ENCODE measurements around the gene SPOUT1. TPM values are rescaled to one million over a fixed set of nuclear protein-coding genes. Genes with fewer than 3 reads are reported as not detected.
A peak's percentile ranks its signal among the peaks of the same experiment; 100 is the strongest.

The SPOUT1 gene
- total RNA-seq, 1 experiment from 2014 or later, result 35.8 TPM

DNA sequence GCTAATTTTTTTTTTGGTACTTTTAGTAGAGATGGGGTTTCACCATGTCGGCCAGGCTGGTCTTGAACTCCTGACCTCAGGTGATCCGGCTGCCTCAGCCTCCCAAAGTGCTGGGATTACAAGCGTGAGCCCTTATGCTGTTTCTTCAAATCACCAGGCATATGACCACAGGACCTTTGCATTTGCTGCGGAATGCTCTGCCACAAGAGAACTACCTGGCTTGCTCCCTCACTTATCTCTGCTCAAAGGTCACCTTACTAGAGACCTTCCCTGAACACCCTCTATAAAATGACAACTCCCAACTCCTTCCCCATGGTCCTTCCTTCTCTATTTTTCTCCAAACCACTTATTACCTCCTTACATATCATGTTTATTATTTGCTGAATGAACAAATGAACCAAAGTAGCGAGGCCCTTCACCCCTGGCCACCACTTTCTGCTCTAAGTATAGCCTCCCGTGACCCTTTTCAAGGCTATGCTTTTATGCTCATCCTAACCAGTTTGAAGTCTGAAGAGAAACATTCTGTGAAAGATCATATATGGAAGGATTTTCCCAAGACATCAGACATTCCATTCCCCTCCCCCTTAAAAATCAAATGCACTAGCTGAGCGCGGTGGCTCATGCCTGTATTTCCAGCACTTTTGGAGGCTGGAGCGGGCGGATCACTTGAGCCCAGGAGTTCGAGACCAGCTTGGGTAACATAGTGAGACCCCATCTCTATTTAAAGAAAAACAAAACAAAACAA lies 59.1 kb downstream of the SPOUT1 start:
- intact Hi-C loops (cut with micrococcal nuclease; ENCODE audit: unreplicated experiment), result no loop called here
- Mint-ChIP-seq H3K4me1 (ENCODE audit: low read depth, unreplicated experiment) (peaks cover 12% of the 10 kb centered on the region), H3K36me3 (ENCODE audit: insufficient read depth, unreplicated experiment) (peaks cover 24% of the 10 kb centered on the region), H3K27ac (ENCODE audit: unreplicated experiment) (no peak overlapping the region), H3K27me3 (ENCODE audit: unreplicated experiment) (no peaks in the 10 kb centered on the region), H3K9me3 (ENCODE audit: low read depth, unreplicated experiment) (peaks cover 5% of the 10 kb centered on the region), H3K4me3 (ENCODE audit: low read depth, unreplicated experiment) (peak overlapping the region; percentile 84)
- no peak for DNase-seq
- BruUV-seq (replicated peaks), result no TSS peak
- CTCF ChIA-PET, result interaction anchor here (0.6 kb wide), 1 partner anchor 48 kb away, joined by 4 read pairs; the partner anchor contains the start of gene ENDOG
- TF ChIP-seq, protein P1, sequence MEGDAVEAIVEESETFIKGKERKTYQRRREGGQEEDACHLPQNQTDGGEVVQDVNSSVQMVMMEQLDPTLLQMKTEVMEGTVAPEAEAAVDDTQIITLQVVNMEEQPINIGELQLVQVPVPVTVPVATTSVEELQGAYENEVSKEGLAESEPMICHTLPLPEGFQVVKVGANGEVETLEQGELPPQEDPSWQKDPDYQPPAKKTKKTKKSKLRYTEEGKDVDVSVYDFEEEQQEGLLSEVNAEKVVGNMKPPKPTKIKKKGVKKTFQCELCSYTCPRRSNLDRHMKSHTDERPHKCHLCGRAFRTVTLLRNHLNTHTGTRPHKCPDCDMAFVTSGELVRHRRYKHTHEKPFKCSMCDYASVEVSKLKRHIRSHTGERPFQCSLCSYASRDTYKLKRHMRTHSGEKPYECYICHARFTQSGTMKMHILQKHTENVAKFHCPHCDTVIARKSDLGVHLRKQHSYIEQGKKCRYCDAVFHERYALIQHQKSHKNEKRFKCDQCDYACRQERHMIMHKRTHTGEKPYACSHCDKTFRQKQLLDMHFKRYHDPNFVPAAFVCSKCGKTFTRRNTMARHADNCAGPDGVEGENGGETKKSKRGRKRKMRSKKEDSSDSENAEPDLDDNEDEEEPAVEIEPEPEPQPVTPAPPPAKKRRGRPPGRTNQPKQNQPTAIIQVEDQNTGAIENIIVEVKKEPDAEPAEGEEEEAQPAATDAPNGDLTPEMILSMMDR (IDR thresholded peaks at IDR 0.05; ENCODE audit: unreplicated experiment), result no peak

Other genes with a start within 250 kb of the SPOUT1 start
- gene DYNC2I2, start 172.9 kb downstream of the SPOUT1 start, total RNA-seq (2022), result 52.4 and 53.2 TPM in 2 replicates
- 321 and 367 TPM in 2 replicates for gene SET, start 140.6 kb downstream of the SPOUT1 start, total RNA-seq (2022)
- 6.8 and 7.7 TPM in 2 replicates for gene PKN3, start 127.3 kb downstream of the SPOUT1 start, total RNA-seq (2022)
- 35.4 and 36.5 TPM in 2 replicates for gene ZDHHC12, start 105.7 kb downstream of the SPOUT1 start, total RNA-seq (2022)
- 15.2 and 20.2 TPM in 2 replicates for gene ZER1, start 57.9 kb downstream of the SPOUT1 start, total RNA-seq (2022)
- 16.6 and 18.2 TPM in 2 replicates for gene TBC1D13, start 42.5 kb downstream of the SPOUT1 start, total RNA-seq (2022)
- 15.2 and 17.5 TPM in 2 replicates for gene ENDOG, start 11.3 kb downstream of the SPOUT1 start, total RNA-seq (2022)
- gene KYAT1, start 52.2 kb upstream of the SPOUT1 start, total RNA-seq (2022), result 3.7 and 4.1 TPM in 2 replicates
- gene LRRC8A, start 52.3 kb upstream of the SPOUT1 start, total RNA-seq (2022), result 28.7 and 29.9 TPM in 2 replicates
- 0.66 TPM in 1 of 2 replicates, not detected in the other for gene PHYHD1, start 91.2 kb upstream of the SPOUT1 start, total RNA-seq (2022)
- 14.6 and 14.7 TPM in 2 replicates for gene DOLK, start 117.8 kb upstream of the SPOUT1 start, total RNA-seq (2022)
- 34.3 and 49.6 TPM in 2 replicates for gene NUP188, start 117.9 kb upstream of the SPOUT1 start, total RNA-seq (2022)
- 66.5 and 83.8 TPM in 2 replicates for gene SH3GLB2, start 198.5 kb upstream of the SPOUT1 start, total RNA-seq (2022)
- gene MIGA2, start 206.8 kb upstream of the SPOUT1 start, total RNA-seq (2022), result 17.8 and 21.2 TPM in 2 replicates

All from Calu3 (cell line).